ENCODE results near the gene TUBB4B. TPM values are rescaled to one million over a fixed set of nuclear protein-coding genes. Genes with fewer than 3 reads are reported as not detected.

Gene TUBB4B
- total and polyA plus RNA-seq, 2 donors from 2014 or later, result 258 to 394 TPM

DNA sequence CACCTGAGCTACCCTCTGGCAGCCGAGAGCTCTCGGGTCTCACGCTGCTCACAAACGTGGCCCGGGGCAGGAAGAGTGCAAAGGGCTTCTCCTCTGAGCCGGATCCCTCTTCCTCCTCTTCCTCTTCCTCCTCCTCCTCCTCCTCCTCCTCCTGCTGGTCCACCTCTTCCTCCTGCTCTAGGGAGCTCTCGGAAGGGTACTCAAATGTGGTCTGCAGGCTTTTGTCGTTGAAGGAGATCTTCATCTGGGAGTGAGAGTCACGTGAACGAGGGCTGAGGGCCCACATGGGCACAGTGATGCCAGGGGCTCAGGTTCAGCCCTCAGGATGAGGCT is 48.7 kb upstream of the TUBB4B start:
- FAIRE-seq (no peak), DNase-seq (no peak)
- TF ChIP-seq, protein P1, sequence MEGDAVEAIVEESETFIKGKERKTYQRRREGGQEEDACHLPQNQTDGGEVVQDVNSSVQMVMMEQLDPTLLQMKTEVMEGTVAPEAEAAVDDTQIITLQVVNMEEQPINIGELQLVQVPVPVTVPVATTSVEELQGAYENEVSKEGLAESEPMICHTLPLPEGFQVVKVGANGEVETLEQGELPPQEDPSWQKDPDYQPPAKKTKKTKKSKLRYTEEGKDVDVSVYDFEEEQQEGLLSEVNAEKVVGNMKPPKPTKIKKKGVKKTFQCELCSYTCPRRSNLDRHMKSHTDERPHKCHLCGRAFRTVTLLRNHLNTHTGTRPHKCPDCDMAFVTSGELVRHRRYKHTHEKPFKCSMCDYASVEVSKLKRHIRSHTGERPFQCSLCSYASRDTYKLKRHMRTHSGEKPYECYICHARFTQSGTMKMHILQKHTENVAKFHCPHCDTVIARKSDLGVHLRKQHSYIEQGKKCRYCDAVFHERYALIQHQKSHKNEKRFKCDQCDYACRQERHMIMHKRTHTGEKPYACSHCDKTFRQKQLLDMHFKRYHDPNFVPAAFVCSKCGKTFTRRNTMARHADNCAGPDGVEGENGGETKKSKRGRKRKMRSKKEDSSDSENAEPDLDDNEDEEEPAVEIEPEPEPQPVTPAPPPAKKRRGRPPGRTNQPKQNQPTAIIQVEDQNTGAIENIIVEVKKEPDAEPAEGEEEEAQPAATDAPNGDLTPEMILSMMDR (IDR thresholded peaks at IDR 0.05; ENCODE audit: borderline replicate concordance, extremely low read depth, insufficient read depth), result no peak
- Histone ChIP-seq H3K4me1 (ENCODE audit: control insufficient read depth in 2 of 3, insufficient read depth in 2 of 3, low read depth in 1 of 3, low read length in 3 of 3) (peaks cover 0 to 50% (median 24%) of the 10 kb centered on the region in 3 donors), H3K27me3 (ENCODE audit: control insufficient read depth, insufficient read depth, low read length) (no peaks in the 10 kb centered on the region), H3K4me3 (ENCODE audit: low read length in 3 of 3) (no peak overlapping the region), H3K9ac (ENCODE audit: low read length in 3 of 3) (no peak overlapping the region), H3K27ac (ENCODE audit: low read depth in 2 of 2, low read length in 2 of 2) (no peak overlapping the region), H3K9me3 (ENCODE audit: control insufficient read depth in 2 of 3, insufficient read depth in 1 of 3, low read length in 3 of 3) (no peaks in the 10 kb centered on the region), H3K36me3 (ENCODE audit: control insufficient read depth in 2 of 3, insufficient read depth in 3 of 3, low read length in 3 of 3) (peaks cover 0 to 9% (median 4%) of the 10 kb centered on the region in 3 donors)
- intact Hi-C loops (cut with DNase I), result no loop called here

DNA sequence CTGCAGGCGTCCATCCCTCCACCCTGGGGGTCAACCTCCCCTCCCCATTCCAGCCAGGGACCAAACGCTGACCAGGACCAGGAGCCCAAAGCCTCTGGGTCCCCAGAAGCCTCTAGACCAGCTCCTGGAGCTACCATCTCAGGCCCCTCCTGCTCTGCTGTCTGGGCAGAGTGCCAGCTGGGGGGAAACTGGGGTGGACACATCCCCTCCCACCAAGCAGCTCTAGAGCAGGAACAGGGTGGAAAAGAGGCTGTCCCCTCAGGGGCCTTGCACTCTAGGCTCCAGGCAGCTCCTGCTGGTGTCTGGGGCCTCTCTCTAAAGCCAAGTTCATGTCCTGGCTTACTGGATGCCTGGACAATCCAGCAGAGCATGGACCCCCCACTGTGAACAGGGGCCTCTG is 48.2 kb upstream of the TUBB4B start:
- TF ChIP-seq, protein P1 (IDR thresholded peaks at IDR 0.05; ENCODE audit: borderline replicate concordance, extremely low read depth, insufficient read depth), result no peak
- intact Hi-C loops (cut with DNase I), result no loop called here
- H3K27me3 ChIP-seq (ENCODE audit: control insufficient read depth, insufficient read depth, low read length), result no peaks in the 10 kb centered on the region
- no peak overlapping the region for H3K9ac ChIP-seq (ENCODE audit: low read length in 3 of 3)
- H3K4me3 ChIP-seq (ENCODE audit: low read length in 3 of 3), result no peak overlapping the region
- no peak overlapping the region for H3K27ac ChIP-seq (ENCODE audit: low read depth in 2 of 2, low read length in 2 of 2)
- peaks cover 0 to 9% (median 4%) of the 10 kb centered on the region in 3 donors for H3K36me3 ChIP-seq (ENCODE audit: control insufficient read depth in 2 of 3, insufficient read depth in 3 of 3, low read length in 3 of 3)
- H3K4me1 ChIP-seq (ENCODE audit: control insufficient read depth in 2 of 3, insufficient read depth in 2 of 3, low read depth in 1 of 3, low read length in 3 of 3), result peaks cover 0 to 50% (median 21%) of the 10 kb centered on the region in 3 donors
- no peaks in the 10 kb centered on the region for H3K9me3 ChIP-seq (ENCODE audit: control insufficient read depth in 2 of 3, insufficient read depth in 1 of 3, low read length in 3 of 3)
- DNase-seq, result no peak
- no peak for FAIRE-seq

DNA sequence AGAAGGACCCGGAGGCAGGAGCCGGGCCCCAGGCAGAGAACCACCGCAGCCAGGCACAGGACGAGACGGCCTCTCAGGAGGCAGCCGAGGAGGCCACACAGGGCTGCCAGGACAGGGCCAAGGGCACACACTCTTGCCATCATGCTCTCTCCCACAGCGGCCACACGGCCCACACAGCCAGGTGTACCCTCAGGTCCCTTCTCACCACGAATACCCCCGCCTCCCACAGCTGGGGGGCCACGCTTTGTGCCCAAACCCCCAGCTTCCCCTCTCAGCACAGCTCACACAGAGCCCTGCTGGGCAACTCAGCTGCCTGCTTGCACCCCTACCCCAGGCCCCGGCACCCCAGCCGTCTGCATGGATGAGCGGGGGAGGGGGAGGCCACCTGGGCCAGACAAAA is 47.3 kb upstream of the TUBB4B start:
- FAIRE-seq (no peak), DNase-seq (no peak)
- intact Hi-C loops (cut with DNase I), result no loop called here
- H3K27ac ChIP-seq (ENCODE audit: low read depth in 2 of 2, low read length in 2 of 2), result peak overlapping the region in 1 of 2 donors; percentile 57
- no peaks in the 10 kb centered on the region for H3K9me3 ChIP-seq (ENCODE audit: control insufficient read depth in 2 of 3, insufficient read depth in 1 of 3, low read length in 3 of 3)
- TF ChIP-seq, protein P1 (IDR thresholded peaks at IDR 0.05; ENCODE audit: borderline replicate concordance, extremely low read depth, insufficient read depth), result no peak
- peaks cover 0 to 56% (median 24%) of the 10 kb centered on the region in 3 donors for H3K4me1 ChIP-seq (ENCODE audit: control insufficient read depth in 2 of 3, insufficient read depth in 2 of 3, low read depth in 1 of 3, low read length in 3 of 3)
- H3K36me3 ChIP-seq (ENCODE audit: control insufficient read depth in 2 of 3, insufficient read depth in 3 of 3, low read length in 3 of 3), result peaks cover 0 to 9% (median 4%) of the 10 kb centered on the region in 3 donors
- H3K4me3 ChIP-seq (ENCODE audit: low read length in 3 of 3), result no peak overlapping the region
- no peaks in the 10 kb centered on the region for H3K27me3 ChIP-seq (ENCODE audit: control insufficient read depth, insufficient read depth, low read length)
- H3K9ac ChIP-seq (ENCODE audit: low read length in 3 of 3), result no peak overlapping the region

DNA sequence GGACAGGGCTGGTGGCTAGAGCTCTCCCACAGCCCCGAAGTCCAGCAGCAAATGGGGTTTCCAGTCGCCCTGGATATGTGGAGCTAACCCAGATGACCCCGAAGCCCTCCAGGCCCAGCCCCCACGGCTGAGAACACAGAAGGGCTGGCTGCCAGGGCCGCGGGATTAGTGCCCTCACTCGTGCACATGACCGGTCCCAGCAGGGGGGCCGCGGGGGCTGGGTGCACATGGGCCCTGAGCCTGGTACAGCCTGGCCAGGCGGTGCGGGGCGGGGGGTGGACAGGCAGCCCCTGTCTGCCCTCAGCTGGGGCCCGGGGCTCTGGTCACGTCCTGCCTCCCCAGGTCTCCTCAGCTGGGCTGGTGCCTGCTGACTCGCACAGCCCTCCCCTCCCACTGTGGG is 46.7 kb upstream of the TUBB4B start:
- FAIRE-seq (no peak), DNase-seq (no peak)
- no peaks in the 10 kb centered on the region for H3K9me3 ChIP-seq (ENCODE audit: control insufficient read depth in 2 of 3, insufficient read depth in 1 of 3, low read length in 3 of 3)
- H3K27me3 ChIP-seq (ENCODE audit: control insufficient read depth, insufficient read depth, low read length), result no peaks in the 10 kb centered on the region
- no peak overlapping the region for H3K4me3 ChIP-seq (ENCODE audit: low read length in 3 of 3)
- peak overlapping the region; percentile 57 to 61 for H3K27ac ChIP-seq (ENCODE audit: low read depth in 2 of 2, low read length in 2 of 2)
- H3K9ac ChIP-seq (ENCODE audit: low read length in 3 of 3), result peak overlapping the region in 1 of 3 donors; percentile 19
- H3K4me1 ChIP-seq (ENCODE audit: control insufficient read depth in 2 of 3, insufficient read depth in 2 of 3, low read depth in 1 of 3, low read length in 3 of 3), result peaks cover 0 to 58% (median 22%) of the 10 kb centered on the region in 3 donors
- intact Hi-C loops (cut with DNase I), result no loop called here
- peaks cover 0 to 9% (median 4%) of the 10 kb centered on the region in 3 donors for H3K36me3 ChIP-seq (ENCODE audit: control insufficient read depth in 2 of 3, insufficient read depth in 3 of 3, low read length in 3 of 3)
- TF ChIP-seq, protein P1 (IDR thresholded peaks at IDR 0.05; ENCODE audit: borderline replicate concordance, extremely low read depth, insufficient read depth), result no peak

All from kidney (tissue), 14 donors.